ENCODE measurements around the gene EIF2B5. TPM values are rescaled to one million over a fixed set of nuclear protein-coding genes. Genes with fewer than 3 reads are reported as not detected.

The EIF2B5 gene
- polyA plus RNA-seq, 3 donors, result 22.7 to 50.0 (median 24.1) TPM

GRCh38 chr3:184110316-184110725, 24.8 kb upstream of the EIF2B5 start:
- no peak overlapping the region for H2AFZ ChIP-seq (ENCODE audit: insufficient read depth, low read depth, low read length, poor library complexity, severe bottlenecking)
- H3K27me3 ChIP-seq (ENCODE audit: control insufficient read depth in 2 of 2, insufficient read depth in 2 of 2, low read length in 2 of 2), result no peaks in the 10 kb centered on the region
- Mint-ChIP-seq H3K4me1 (no peaks in the 10 kb centered on the region), H3K36me3 (no peaks in the 10 kb centered on the region), H3K4me3 (no peak overlapping the region), H3K27ac (no peak overlapping the region), H3K9me3 (no peaks in the 10 kb centered on the region), H3K27me3 (ENCODE audit: low read depth in 3 of 3) (peaks cover 1 to 9% (median 7%) of the 10 kb centered on the region in 3 donors)
- no peaks in the 10 kb centered on the region for H4K20me1 ChIP-seq (ENCODE audit: insufficient read depth, low read length)
- no peak overlapping the region for H3K4me3 ChIP-seq (replicated peaks in 1 of 3; ENCODE audit: low read depth in 2 of 3, low read length in 3 of 3)
- H3K4me1 ChIP-seq (ENCODE audit: control insufficient read depth in 1 of 2, insufficient read depth in 2 of 2, low read length in 2 of 2), result no peaks in the 10 kb centered on the region
- no peak overlapping the region for H3K27ac ChIP-seq (ENCODE audit: low read depth in 1 of 2, low read length in 2 of 2)
- H3K9me3 ChIP-seq (replicated peaks in 1 of 2; ENCODE audit: control insufficient read depth in 1 of 2, insufficient read depth in 1 of 2, low read length in 2 of 2), result no peaks in the 10 kb centered on the region
- no peaks in the 10 kb centered on the region for H3K79me2 ChIP-seq (ENCODE audit: insufficient read depth, low read length)
- TF ChIP-seq CTCF (IDR thresholded peaks at IDR 0.05), result no peak
- WGBS (ENCODE audit: insufficient coverage), result 63% methylated on average over 7 of the region's 7 CpGs
- no peak overlapping the region for H3K4me2 ChIP-seq (replicated peaks; ENCODE audit: extremely low read depth, low read length, poor library complexity, severe bottlenecking)
- no peaks in the 10 kb centered on the region for H3K36me3 ChIP-seq (replicated peaks in 1 of 2; ENCODE audit: control insufficient read depth in 1 of 2, insufficient read depth in 2 of 2, low read length in 2 of 2)
- intact Hi-C loops (cut with micrococcal nuclease), result no loop called here
- no peak overlapping the region for H3K9ac ChIP-seq (ENCODE audit: insufficient read depth, low read length, poor library complexity, severe bottlenecking)
- DNase-seq, result no peak

GRCh38 chr3:184116017-184116416, 19.1 kb upstream of the EIF2B5 start:
- H3K4me3 Mint-ChIP-seq, result no peak overlapping the region
- no peaks in the 10 kb centered on the region for H3K4me1 Mint-ChIP-seq
- H3K36me3 ChIP-seq (replicated peaks in 1 of 2; ENCODE audit: control insufficient read depth in 1 of 2, insufficient read depth in 2 of 2, low read length in 2 of 2), result no peaks in the 10 kb centered on the region
- no peaks in the 10 kb centered on the region for H3K9me3 ChIP-seq (replicated peaks in 1 of 2; ENCODE audit: control insufficient read depth in 1 of 2, insufficient read depth in 1 of 2, low read length in 2 of 2)
- intact Hi-C loops (cut with micrococcal nuclease), result no loop called here
- no peak overlapping the region for H2AFZ ChIP-seq (ENCODE audit: insufficient read depth, low read depth, low read length, poor library complexity, severe bottlenecking)
- no peaks in the 10 kb centered on the region for H3K27me3 ChIP-seq (ENCODE audit: control insufficient read depth in 2 of 2, insufficient read depth in 2 of 2, low read length in 2 of 2)
- no peaks in the 10 kb centered on the region for H3K4me1 ChIP-seq (ENCODE audit: control insufficient read depth in 1 of 2, insufficient read depth in 2 of 2, low read length in 2 of 2)
- peaks cover 0 to 6% (median 3%) of the 10 kb centered on the region in 3 donors for H3K27me3 Mint-ChIP-seq (ENCODE audit: low read depth in 3 of 3)
- no peak overlapping the region for H3K27ac Mint-ChIP-seq
- no peaks in the 10 kb centered on the region for H3K36me3 Mint-ChIP-seq
- H4K20me1 ChIP-seq (ENCODE audit: insufficient read depth, low read length), result no peaks in the 10 kb centered on the region
- no peak overlapping the region for H3K4me3 ChIP-seq (replicated peaks in 1 of 3; ENCODE audit: low read depth in 2 of 3, low read length in 3 of 3)
- H3K27ac ChIP-seq (ENCODE audit: low read depth in 1 of 2, low read length in 2 of 2), result no peak overlapping the region
- no peak overlapping the region for H3K4me2 ChIP-seq (replicated peaks; ENCODE audit: extremely low read depth, low read length, poor library complexity, severe bottlenecking)
- no peak overlapping the region for H3K9ac ChIP-seq (ENCODE audit: insufficient read depth, low read length, poor library complexity, severe bottlenecking)
- WGBS (ENCODE audit: insufficient coverage), result 83% methylated on average over 4 of the region's 4 CpGs
- no peak for TF ChIP-seq CTCF (IDR thresholded peaks at IDR 0.05)
- DNase-seq, result no peak
- H3K79me2 ChIP-seq (ENCODE audit: insufficient read depth, low read length), result no peaks in the 10 kb centered on the region
- H3K9me3 Mint-ChIP-seq, result peaks cover 0 to 3% (median 0%) of the 10 kb centered on the region in 7 donors
